HG03066 (cell line): Measurements from ENCODE around the gene FOXP1.
"Not testable (repeated sequence)": the region's sequence is repeated elsewhere in the genome, so short reads cannot be mapped to it uniquely, and the experiment has no call there.

ENCODE experiments used
- ATAC-seq: cut with Tn5 transposase; IDR thresholded peaks from one replicate; pipeline ENCODE4 v1.9.1; 2021; ENCODE audit warnings: low read depth; ENCODE audit not compliant: unreplicated experiment

The FOXP1 gene

DNA sequence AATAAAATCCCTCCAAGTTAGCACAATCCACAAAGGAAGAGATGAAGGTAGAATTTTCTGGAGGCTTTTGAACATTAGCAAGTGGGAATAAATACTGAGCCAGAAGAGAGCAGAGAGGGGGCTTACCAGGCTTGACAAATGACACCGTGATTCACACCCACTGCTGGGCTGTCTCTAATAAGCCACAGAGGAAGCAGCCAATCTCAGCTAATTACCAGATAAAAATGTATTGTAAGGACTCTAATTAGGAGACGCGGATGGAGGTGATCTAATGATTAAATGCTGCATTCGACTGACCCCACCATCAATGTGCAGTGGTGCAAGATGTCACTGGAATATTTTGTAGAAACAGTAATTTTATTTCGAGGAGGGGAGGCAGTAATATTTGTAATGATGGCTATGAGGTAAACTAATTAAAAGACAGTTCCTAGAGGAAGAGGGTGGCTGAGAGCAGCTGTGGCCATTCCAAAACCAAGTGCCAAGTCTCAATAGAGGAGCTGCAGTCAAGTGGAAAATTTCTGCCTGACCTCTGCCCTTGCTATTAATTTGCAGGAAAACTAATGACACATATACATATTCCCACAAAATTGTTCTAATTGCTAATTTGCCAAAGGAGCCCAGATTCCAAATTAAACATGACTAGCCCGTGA is 602.2 kb downstream of the FOXP1 start:
- ATAC-seq, result no peak

DNA sequence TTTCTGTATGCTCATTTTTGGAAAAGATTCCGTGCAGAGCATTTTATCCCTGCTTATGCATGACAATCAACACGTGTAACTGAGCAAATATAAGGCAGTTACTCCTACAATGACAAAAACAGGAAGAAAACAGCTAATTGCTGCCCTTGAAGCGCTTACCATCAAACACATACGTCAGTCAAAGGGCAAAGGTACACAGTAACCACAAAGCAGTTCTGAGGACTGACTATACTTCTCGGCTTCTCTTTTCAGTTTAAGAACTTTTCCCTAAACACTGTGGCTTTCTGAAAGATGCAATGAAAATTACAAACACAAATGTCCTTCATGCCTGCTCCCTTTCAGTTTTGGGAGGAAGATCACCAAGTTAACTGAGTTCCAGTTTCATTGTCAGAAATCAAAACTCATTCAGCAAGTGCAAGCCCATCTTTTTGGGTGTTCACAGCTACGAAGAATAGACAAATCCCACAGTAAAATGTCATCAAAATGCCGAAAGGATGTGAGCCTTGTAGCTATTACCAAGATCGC is 602.8 kb downstream of the FOXP1 start:
- no peak for ATAC-seq

DNA sequence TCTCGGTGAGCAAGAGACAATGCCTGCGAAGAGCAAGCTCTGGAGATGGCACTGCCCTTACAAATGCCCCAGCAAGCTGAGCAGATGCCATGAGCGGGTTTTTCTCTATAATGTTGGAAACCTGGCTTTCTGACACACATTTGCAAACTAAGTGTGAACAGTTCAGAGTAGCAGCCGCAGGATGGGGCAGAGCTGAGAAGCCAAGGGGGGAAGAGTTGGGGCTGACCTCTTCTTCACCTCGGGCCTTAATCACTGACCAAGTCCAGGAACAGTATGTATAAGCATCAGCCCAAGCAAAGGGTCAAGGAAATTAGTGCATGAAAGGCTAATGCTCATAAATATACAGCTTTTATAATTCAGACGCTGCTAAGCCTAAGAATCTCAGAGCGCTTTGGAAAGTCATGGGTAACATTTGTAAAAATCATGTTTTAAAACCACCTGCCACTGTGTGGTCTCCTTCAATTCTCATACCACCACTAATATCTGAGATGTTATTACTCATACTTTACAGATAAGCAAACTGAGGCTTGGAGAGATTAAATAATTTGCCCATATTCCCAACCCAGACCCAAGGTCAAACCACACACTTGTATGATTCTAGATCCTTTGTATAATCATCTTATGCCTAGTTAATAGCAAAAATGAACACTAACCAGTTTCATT is 603.4 kb downstream of the FOXP1 start:
- ATAC-seq, result no peak

DNA sequence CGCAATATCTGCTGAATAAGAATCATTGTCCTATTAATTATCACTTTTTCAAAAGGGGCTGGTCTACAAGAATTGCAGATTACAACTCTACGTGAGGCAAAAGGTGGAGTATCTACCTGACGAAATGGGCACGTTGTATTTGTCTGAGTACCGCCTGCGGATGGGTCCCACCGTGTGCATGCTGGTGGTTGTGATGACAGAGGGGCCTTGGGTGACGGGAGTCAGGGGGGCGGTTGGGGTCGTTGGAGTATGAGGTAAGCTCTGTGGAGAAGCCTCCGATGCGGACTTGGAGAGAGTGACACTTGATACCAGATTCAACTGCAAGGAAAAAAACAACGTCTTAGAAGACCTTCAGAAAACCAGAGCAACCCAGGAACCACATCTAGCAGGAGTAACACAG is 605.8 kb downstream of the FOXP1 start:
- no peak for ATAC-seq

DNA sequence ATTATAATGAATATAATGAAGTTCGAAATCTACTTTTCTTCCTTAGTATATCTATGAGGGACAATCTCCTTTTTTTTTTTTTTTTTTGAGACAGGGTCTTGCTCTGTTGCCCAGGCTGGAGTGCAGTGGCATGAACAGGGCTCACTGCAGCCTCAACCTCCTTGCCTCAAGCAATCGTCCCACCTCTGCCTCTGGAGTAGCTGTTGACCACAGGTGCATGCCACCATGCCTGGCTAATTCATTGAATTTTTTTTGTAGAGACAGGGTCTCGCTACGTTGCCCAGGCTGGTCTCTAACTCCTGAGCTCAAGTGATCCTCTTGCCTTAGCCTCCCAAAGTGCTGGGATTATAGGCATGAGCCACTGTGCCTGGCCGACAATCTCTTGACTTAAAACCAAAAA is 607.5 kb downstream of the FOXP1 start:
- ATAC-seq, result not testable (repeated sequence)

DNA sequence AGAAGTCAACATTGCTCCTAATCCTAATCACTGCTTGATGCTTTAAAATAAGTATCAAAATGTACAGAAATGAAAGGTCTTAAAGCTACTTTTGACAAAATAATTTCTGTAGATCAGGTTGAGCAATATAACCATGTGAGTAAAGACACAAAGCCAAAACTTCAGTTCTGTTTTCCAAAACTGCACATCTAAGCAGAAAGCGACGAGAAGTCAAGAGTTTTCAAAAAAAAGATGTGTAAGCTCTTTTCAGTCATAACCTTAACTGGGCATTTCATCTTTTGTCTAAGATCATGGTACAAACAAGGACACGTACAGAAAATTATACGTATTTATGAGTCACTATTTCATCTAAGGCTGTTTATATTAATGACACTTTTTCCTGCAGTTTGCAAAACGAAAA is 608.8 kb downstream of the FOXP1 start:
- ATAC-seq, result no peak

DNA sequence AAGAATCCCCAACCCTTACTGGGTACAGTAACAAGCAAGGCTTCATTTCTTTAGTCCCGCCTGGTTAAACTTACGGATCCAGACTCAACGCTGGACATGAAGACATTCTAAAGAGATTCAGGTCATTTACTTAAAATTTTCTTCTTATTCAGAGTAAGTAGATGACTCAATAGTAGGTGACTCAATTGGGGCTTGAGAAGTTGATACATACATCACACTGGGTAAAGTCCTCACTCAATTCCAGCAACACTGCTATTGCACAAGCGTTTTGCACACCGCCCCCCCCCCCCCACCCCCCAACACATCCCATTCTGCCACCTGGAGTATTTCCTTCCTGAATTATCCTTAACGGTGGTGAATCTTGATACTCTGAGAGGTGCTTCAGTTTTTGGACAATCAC is 610.0 kb downstream of the FOXP1 start:
- ATAC-seq, result no peak

DNA sequence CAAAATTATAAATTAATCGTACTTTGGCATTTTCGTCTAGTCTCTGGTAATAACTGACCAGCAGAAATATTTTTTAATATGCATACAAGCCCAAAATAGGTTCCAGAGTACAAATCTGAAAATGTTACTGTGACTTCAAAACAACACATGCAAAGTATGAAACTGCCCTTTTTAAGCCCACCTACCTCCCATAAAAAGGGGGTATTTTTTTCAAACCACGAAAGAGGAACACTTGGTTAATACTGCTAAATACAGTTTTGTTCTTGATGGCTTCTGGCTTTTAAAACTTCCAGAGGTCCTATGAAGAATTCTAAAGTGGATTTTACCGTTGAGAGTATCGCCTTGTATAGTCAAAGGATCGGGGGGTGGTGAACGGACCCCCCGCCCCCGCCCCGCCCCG is 610.7 kb downstream of the FOXP1 start:
- no peak for ATAC-seq

DNA sequence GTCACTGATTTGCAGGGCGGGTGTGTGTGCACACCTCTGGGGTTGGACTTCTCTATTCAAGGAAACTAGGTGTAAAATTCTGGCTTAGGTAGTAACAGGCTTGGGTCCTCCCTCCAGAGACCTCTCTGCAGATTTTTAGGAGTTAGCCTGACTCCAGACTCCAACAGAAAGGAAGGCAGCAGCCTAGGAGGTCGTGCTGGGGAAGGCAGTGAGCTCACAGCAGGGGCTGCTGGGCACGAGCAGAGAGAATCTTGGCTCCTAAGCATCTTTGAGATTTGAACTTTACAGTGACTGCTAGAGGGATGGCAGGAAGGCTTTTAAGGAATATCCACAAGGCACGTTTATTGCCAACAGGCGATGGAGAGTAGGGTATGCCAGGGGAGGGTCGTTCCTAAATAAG is 612.6 kb downstream of the FOXP1 start:
- ATAC-seq, result no peak

DNA sequence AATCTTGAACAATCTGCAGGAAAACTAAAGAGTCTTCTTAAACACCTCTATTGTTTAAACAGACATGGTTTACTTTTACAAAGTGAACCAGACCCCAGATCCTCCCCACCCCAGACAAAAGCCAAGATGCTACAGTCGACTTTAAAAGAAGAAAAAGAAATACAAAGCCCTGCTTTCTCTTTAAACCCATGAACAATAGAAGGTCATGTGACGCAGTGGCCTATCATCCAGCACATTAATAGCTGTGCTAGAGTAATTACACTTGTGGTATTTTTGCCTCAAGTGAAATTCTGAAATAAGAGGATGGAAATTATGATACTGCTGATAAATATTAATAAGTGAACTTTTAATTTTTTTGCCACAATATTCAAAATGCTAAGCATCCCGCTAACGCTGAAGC is 613.4 kb downstream of the FOXP1 start:
- no peak for ATAC-seq

DNA sequence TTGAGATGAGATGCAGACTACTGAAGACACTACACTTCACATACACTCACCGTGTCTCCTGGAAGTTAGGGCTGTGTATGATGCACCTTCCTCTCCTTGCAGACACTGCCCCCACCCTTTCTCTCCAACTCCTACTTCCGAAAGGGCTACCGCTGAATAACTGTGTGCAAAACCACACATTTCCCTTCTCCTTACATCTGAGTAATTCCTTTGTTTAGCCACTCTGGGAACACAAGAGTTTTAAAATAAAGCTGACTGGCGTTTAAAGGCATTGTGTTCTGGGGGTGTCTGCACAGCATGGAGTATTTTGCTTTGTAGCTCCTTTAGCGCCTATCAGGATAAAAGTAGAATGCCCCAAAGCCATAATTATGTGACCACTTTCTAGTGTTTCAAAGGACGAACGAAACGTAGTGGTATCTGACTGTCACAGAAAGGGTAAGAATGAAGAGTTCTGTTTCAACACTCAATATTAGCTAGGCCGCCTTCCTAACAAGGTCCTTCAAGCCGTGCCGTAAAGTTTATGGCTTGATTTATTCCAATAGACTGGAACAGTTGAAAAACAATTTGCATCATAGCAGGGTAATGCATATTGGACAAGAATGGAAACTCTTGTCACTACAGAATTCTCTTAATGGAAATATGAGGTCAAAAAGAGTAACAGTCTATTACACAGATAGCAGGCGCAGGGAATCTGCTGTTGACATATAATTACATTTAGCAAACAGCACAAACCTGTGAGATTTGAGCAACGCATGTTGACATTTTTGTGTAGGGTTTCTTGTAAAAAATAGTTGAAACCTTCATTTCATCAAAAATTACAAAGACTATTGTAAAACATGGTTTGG is 619.9 kb downstream of the FOXP1 start:
- ATAC-seq, result no peak

DNA sequence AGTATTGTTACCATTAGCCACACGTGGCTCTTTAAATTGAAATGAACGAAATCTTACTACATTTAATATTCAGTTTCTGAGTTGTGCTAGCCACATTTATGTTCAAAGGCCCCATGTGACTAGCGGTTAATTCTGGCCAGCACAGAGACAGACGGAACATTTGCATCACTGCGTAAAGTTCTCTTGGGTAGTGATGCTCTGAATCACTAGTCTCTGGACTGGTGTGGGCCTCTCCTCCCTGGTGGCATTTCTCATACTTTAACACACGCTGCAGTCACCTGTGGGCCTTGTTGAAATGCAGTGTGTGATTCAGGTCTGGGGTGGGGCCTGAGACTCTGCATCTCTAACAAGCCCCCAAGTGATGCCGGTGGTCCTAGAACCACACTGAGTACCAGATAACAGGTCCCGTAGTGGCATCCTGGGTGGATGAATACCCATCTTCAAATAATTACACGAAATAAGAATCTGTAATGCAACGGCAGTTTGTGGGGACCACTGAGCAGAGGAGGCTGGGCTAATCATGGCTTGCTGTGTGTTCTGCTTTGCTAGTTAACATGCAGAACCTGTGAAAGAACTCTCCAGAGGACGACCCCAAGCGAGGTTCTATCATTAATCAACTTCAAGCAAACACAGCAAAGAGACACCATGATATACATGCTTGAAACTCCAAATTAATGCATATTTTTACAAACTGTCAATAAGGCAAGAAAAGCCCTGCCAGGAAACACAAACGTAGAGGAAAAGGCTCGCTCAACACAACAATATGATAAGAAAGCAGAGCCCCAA is 623.8 kb downstream of the FOXP1 start:
- no peak for ATAC-seq

DNA sequence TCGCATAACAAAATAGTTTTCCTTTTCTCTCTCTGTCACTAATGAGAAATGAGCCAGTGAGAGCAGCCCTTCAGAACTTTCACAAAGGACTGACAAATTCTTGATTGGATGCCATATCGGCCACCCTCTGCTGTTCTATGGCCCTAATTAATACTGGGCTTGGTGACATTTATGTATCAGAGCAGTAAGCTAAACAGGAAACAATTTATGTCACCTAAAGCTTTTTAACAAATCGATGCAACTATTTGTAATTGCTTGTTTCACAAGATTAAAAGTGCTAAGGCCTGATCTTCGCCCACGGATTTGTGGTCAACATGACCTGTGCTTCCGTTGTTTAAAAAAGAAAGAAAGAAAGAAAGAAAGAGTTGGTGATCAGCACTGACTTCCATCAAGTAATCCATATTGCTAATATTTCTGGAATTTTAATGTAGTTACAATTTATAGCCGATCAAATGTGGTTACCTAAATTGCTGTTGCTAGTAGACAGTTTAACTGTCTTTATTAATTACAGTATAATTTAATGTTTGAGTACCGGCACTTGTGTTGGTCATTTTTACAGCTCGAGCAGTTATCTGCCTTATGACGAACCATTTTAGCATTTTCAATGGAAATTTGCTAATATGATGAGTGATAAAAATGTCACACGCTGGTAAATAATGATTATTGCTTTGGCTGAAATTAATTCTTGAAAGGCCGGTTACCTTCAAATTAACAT is 631.3 kb downstream of the FOXP1 start:
- no peak for ATAC-seq

DNA sequence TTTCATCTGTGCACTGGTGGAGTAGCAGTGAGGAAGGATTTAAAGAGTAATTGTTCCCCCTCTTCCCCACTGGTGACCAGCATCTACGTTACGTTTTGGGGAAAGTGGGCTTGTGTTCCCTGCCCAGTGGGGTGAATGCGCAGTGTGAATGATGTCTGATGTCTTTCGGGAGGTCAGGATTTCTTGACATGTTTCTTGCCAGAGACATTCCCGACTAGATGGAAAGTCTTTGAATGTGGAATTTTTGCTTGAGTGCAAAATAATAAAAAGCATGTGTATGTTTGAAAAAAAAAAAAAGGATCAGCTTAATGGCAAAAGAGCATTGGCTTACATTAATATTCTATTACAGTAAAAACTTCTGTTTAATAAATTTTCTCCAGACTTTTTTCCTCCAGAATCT is 632.2 kb downstream of the FOXP1 start:
- ATAC-seq, result no peak

DNA sequence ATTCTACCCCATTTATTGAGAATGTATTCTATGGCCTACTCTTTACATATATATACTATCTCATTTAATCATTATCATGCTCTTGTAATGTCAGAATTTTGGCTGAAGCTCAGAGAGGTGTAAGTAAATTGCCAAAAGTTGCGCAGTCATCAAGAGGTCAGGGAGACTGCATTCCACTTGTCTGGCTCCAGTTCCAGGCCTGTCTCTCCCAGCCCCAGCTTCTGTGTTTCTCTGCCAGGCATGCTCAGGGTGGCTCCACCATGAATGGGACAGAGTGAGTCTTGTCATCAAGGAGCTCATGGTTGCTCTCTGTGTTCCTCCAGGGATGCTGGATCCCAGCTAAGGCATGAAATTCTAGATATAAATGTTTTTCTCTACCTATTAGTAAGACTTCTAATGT is 635.9 kb downstream of the FOXP1 start:
- ATAC-seq, result no peak

DNA sequence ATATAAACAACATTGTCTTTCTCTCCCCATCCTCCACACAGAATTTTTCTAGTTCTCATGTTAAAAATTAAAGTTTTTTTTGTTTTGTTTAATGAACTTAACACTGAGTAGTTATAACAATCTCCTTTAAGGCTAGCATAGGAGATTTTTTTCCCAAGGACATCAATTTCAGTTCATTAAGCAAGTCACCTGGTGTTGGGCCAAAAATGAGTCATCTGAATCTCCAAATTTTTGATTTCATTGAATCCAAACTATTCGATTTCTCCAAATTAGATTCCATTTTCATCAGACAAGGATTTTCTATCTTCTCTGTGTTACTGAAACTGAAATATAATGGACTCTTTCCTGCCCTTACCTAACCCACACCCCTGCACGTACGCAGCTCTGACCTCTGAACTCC is 639.6 kb downstream of the FOXP1 start:
- no peak for ATAC-seq

DNA sequence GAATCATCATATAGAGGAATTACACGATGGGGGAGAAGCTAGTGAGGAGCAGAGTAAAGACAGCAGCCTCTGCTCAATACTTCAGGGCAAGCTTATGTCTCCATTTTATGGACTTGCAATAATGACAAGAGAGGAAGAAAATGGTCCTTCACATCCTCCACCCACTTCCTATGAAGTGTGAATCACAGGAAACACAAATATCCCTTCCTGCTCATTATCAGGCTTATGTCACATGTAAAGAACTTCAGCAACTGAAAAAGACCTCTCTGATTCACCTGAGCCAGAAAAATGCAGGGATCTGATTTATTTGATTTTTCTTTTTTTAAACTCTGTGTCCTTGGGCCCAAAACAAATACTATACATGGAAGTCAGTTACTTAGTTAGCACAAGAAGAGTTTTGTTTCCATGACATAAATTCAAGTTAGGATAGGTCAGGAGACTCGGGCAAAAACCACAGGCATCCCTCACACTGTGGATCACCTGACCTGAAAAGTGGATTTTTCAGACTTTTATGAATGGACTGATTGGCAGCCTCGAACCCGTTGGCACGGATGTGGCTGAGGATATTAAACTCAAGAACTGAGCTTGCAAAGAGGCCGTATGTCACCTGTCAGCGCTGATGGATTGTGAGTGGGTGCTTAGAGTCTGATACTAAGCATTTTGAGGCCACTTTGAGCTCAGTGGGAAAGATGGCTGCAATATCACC is 650.3 kb downstream of the FOXP1 start:
- ATAC-seq, result no peak

DNA sequence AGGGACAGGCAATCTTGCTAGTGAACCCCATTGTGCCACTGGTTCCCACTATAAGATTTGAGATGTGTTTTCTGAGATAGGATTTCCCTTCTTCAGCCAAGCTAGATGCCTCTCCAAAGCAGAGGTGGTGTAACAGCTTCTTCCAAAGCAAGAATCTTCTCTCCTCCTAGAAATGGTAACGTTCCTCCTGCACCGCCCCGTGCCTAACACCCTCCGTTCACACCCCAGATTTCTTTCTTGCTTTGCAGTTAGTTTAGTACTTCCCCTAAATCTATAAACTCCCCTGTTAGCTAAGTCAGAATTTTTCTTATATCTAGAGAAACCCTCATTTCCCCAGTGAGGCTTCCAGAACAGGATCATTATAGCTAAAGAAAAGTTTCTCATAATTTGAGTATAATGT is 653.5 kb downstream of the FOXP1 start:
- ATAC-seq, result no peak

DNA sequence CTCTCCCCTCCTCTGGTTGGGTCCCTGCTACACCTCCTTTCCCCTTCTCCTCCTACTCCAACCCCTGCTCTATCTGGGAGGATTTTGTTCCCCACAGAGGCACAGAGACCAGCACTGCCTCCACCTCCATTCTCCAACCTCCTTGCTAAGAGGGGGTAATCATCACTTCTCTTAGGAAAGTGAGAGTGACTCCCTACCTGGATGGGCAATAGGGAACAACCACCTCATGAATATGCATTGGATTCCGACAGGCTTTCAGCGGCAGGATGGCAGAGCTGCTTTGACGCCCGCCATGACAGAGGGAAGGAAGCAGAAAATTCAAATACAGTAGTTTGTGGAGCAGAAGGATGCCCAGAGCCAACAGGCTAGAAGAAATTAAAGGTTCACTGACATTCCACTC is 656.3 kb downstream of the FOXP1 start:
- no peak for ATAC-seq

DNA sequence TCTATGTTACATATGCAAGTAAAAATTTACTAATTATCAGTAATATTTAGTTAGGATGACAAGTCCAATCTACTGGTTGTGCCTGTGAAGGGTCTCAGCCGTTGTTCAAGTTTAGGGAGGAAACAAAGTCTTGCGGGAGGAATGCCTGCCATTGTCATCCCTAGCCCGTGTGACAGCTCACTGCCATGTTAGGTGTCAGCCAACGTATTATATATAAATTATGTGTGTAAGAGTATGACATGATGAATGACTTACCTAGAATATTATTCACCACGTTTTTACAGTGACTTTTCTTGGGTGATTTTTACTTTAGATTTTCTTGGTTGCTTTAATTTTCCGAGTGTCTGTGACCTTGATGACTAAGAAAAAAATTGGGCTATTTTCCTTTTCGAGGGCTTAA is 656.7 kb downstream of the FOXP1 start:
- no peak for ATAC-seq
